Measurements from ENCODE around the gene CNTNAP2.

DNA sequence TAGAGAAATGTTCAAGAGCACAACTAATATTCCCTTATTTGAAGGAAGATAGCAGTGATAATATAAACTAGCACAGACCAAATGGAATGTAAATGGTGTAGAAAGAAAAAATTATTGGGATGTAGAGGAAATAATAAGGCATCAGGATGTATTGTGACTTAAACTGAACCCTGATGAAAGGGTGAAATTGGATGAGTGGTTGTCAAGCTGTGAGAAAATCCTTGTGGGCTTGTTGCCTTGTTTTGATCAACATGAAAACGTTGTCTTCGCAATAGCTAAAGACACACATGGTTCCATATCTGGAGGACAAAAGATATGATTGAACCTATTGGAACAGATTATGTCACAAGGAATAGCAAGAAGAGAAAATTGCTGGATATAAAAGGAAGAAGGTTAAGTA lies 40.3 kb upstream of the CNTNAP2 start:
- TF ChIP-seq, protein P1, sequence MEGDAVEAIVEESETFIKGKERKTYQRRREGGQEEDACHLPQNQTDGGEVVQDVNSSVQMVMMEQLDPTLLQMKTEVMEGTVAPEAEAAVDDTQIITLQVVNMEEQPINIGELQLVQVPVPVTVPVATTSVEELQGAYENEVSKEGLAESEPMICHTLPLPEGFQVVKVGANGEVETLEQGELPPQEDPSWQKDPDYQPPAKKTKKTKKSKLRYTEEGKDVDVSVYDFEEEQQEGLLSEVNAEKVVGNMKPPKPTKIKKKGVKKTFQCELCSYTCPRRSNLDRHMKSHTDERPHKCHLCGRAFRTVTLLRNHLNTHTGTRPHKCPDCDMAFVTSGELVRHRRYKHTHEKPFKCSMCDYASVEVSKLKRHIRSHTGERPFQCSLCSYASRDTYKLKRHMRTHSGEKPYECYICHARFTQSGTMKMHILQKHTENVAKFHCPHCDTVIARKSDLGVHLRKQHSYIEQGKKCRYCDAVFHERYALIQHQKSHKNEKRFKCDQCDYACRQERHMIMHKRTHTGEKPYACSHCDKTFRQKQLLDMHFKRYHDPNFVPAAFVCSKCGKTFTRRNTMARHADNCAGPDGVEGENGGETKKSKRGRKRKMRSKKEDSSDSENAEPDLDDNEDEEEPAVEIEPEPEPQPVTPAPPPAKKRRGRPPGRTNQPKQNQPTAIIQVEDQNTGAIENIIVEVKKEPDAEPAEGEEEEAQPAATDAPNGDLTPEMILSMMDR (IDR thresholded peaks at IDR 0.05) = no peak
- TF ChIP-seq, protein P2, sequence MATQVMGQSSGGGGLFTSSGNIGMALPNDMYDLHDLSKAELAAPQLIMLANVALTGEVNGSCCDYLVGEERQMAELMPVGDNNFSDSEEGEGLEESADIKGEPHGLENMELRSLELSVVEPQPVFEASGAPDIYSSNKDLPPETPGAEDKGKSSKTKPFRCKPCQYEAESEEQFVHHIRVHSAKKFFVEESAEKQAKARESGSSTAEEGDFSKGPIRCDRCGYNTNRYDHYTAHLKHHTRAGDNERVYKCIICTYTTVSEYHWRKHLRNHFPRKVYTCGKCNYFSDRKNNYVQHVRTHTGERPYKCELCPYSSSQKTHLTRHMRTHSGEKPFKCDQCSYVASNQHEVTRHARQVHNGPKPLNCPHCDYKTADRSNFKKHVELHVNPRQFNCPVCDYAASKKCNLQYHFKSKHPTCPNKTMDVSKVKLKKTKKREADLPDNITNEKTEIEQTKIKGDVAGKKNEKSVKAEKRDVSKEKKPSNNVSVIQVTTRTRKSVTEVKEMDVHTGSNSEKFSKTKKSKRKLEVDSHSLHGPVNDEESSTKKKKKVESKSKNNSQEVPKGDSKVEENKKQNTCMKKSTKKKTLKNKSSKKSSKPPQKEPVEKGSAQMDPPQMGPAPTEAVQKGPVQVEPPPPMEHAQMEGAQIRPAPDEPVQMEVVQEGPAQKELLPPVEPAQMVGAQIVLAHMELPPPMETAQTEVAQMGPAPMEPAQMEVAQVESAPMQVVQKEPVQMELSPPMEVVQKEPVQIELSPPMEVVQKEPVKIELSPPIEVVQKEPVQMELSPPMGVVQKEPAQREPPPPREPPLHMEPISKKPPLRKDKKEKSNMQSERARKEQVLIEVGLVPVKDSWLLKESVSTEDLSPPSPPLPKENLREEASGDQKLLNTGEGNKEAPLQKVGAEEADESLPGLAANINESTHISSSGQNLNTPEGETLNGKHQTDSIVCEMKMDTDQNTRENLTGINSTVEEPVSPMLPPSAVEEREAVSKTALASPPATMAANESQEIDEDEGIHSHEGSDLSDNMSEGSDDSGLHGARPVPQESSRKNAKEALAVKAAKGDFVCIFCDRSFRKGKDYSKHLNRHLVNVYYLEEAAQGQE (IDR thresholded peaks at IDR 0.05; ENCODE audit: insufficient read depth in 1 of 2, low read depth in 2 of 2, low read length in 1 of 2) = no peak
